ENCODE measurements around the gene SOX8. TPM values are rescaled to one million over a fixed set of nuclear protein-coding genes. Genes with fewer than 3 reads are reported as not detected.

SOX8 gene
- polyA plus RNA-seq, 1 experiment, result not detected

- H3K27ac ChIP-seq (ENCODE audit: low read depth, low read length), result no peak overlapping the region
Observed at GRCh38 chr16:974001-974601, 7.5 kb upstream of the SOX8 start.

GRCh38 chr16:974611-975261, 6.8 kb upstream of the SOX8 start:
- ChIA-PET POLR2A (no interaction called here), CTCF (no interaction called here)
- no peak for TF ChIP-seq CTCF (IDR thresholded peaks at IDR 0.05; ENCODE audit: low read depth, low read length)

More at GRCh38 chr16:974001-974601, 7.5 kb upstream of the SOX8 start:
- no peak for DNase-seq (ENCODE audit: low read depth, low spot score)
- ChIA-PET POLR2A (no interaction called here), CTCF (no interaction called here)
- Histone ChIP-seq H3K4me3 (ENCODE audit: low read depth, low read length) (no peak overlapping the region), H3K9me3 (ENCODE audit: control insufficient read depth, insufficient read depth, low read length) (peaks cover 9% of the 10 kb centered on the region), H3K27me3 (ENCODE audit: control insufficient read depth, insufficient read depth, low read length) (peaks cover 43% of the 10 kb centered on the region)
- no peak for TF ChIP-seq CTCF (IDR thresholded peaks at IDR 0.05; ENCODE audit: low read depth, low read length)

GRCh38 chr16:975291-975690, 6.3 kb upstream of the SOX8 start:
- Histone ChIP-seq H3K27me3 (ENCODE audit: control insufficient read depth, insufficient read depth, low read length) (peaks cover 54% of the 10 kb centered on the region), H3K27ac (ENCODE audit: low read depth, low read length) (no peak overlapping the region), H3K9me3 (ENCODE audit: control insufficient read depth, insufficient read depth, low read length) (peaks cover 6% of the 10 kb centered on the region), H3K4me3 (ENCODE audit: low read depth, low read length) (no peak overlapping the region)
- no peak for DNase-seq (ENCODE audit: low read depth, low spot score)
- ChIA-PET CTCF (no interaction called here), POLR2A (no interaction called here)
- TF ChIP-seq CTCF (IDR thresholded peaks at IDR 0.05; ENCODE audit: low read depth, low read length), result no peak

More at GRCh38 chr16:974611-975261, 6.8 kb upstream of the SOX8 start:
- H3K27me3 ChIP-seq (ENCODE audit: control insufficient read depth, insufficient read depth, low read length), result peaks cover 48% of the 10 kb centered on the region
- H3K4me3 ChIP-seq (ENCODE audit: low read depth, low read length), result no peak overlapping the region
- no peak overlapping the region for H3K27ac ChIP-seq (ENCODE audit: low read depth, low read length)
- DNase-seq (ENCODE audit: low read depth, low spot score), result no peak
- peaks cover 6% of the 10 kb centered on the region for H3K9me3 ChIP-seq (ENCODE audit: control insufficient read depth, insufficient read depth, low read length)

- Histone ChIP-seq H3K4me3 (ENCODE audit: low read depth, low read length) (no peak overlapping the region), H3K27ac (ENCODE audit: low read depth, low read length) (no peak overlapping the region), H3K27me3 (ENCODE audit: control insufficient read depth, insufficient read depth, low read length) (peaks cover 54% of the 10 kb centered on the region), H3K9me3 (ENCODE audit: control insufficient read depth, insufficient read depth, low read length) (peaks cover 2% of the 10 kb centered on the region)
- TF ChIP-seq CTCF (IDR thresholded peaks at IDR 0.05; ENCODE audit: low read depth, low read length), result no peak
- ChIA-PET CTCF (no interaction called here), POLR2A (no interaction called here)
- DNase-seq (ENCODE audit: low read depth, low spot score), result no peak
Observed at GRCh38 chr16:976389-976931, 5.1 kb upstream of the SOX8 start.

- CTCF ChIA-PET, result no interaction called here
- POLR2A ChIA-PET, result no interaction called here
- no peak for TF ChIP-seq CTCF (IDR thresholded peaks at IDR 0.05; ENCODE audit: low read depth, low read length)
- no peaks in the 10 kb centered on the region; the same call in 1 of the 2 replicates for H3K9me3 ChIP-seq (ENCODE audit: control insufficient read depth, insufficient read depth, low read length)
- no peak overlapping the region for H3K4me3 ChIP-seq (ENCODE audit: low read depth, low read length)
- DNase-seq (ENCODE audit: low read depth, low spot score), result no peak
- peaks cover 53% of the 10 kb centered on the region for H3K27me3 ChIP-seq (ENCODE audit: control insufficient read depth, insufficient read depth, low read length)
- H3K27ac ChIP-seq (ENCODE audit: low read depth, low read length), result no peak overlapping the region
Observed at GRCh38 chr16:977081-977701, 4.4 kb upstream of the SOX8 start.
